ENCODE data around the gene MTO1. TPM values are rescaled to one million over a fixed set of nuclear protein-coding genes. Genes with fewer than 3 reads are reported as not detected.

Gene MTO1
- total and polyA plus RNA-seq, 2 experiments from 2014 or later = 27.7 to 36.7 TPM

DNA sequence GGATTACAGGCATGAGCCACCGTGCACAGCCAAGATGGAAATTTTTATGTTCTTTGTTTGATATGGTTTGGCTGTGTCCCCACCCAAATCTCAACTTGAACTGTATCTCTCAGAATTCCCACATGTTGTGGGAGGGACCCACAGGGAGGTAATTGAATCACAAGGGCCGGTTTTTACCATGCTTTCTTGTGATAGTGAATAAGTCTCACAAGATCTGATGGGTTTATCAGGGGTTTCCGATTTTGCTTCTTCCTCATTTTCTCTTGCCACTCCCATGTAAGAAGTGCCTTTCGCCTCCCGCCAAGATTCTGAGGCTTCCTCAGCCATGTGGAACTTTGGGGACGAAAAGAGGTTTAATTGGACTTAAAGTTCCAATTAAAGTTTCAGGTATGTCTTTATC, 44.7 kb downstream of the MTO1 start:
- H3K36me3 ChIP-seq (ENCODE audit: insufficient read depth) = no peaks in the 10 kb centered on the region
- DNase-seq (ENCODE audit: low spot score) (no peak), ATAC-seq (no peak)
- no peaks in the 10 kb centered on the region for H4K20me1 ChIP-seq (replicated peaks; ENCODE audit: insufficient read depth)
- no peak overlapping the region for H3K27ac ChIP-seq (ENCODE audit: low read depth)
- Mint-ChIP-seq H3K4me3 (no peak overlapping the region), H3K27ac (no peak overlapping the region), H3K27me3 (ENCODE audit: insufficient read depth, low read depth, poor library complexity) (peaks cover 3% of the 10 kb centered on the region), H3K4me1 (no peaks in the 10 kb centered on the region), H3K36me3 (ENCODE audit: low read depth) (peaks cover 7% of the 10 kb centered on the region; the same call in 2 of the 3 replicates), H3K9me3 (0 out of 3 replicates have a peak, but pooled peaks cover 2% of the 10 kb centered on the region)
- H3K79me2 ChIP-seq (replicated peaks; ENCODE audit: insufficient read depth) = no peaks in the 10 kb centered on the region
- no peaks in the 10 kb centered on the region for H3K27me3 ChIP-seq (ENCODE audit: insufficient read depth)
- no peaks in the 10 kb centered on the region for H3K9me2 ChIP-seq (ENCODE audit: insufficient read depth)
- H3F3A ChIP-seq (replicated peaks; ENCODE audit: low read depth) = no peaks in the 10 kb centered on the region
- no peaks in the 10 kb centered on the region for H3K4me1 ChIP-seq (ENCODE audit: insufficient read depth)
- TF ChIP-seq REST (IDR thresholded peaks at IDR 0.05; ENCODE audit: unreplicated experiment) (no peak), ETS1 (IDR thresholded peaks at IDR 0.05) (no peak), JUNB (IDR thresholded peaks at IDR 0.05; ENCODE audit: unreplicated experiment) (no peak), CTCF (conservative IDR thresholded peaks at IDR 0.05; ENCODE audit: low read depth in 2 of 2) (no peak), POLR2AphosphoS5 (IDR thresholded peaks at IDR 0.05; ENCODE audit: low read depth) (no peak), ZNF114 (CRISPR knock-in tag; IDR thresholded peaks at IDR 0.05) (no peak), EZH2phosphoT487 (IDR thresholded peaks at IDR 0.05; ENCODE audit: unreplicated experiment) (no peak), STAT1 (IDR thresholded peaks at IDR 0.05; ENCODE audit: unreplicated experiment) (no peak), CREB1 (CRISPR knock-in tag; IDR thresholded peaks at IDR 0.05; ENCODE audit: low read depth) (no peak), EZH2 (IDR thresholded peaks at IDR 0.05; ENCODE audit: low read depth, unreplicated experiment) (no peak), ZNF462 (CRISPR knock-in tag; IDR thresholded peaks at IDR 0.05) (no peak), NANOG (IDR thresholded peaks at IDR 0.05; ENCODE audit: borderline replicate concordance) (no peak), ZNF331 (CRISPR knock-in tag; IDR thresholded peaks at IDR 0.05; ENCODE audit: low read depth) (no peak)
- no peak overlapping the region for H3K4me3 ChIP-seq
- H2AFZ ChIP-seq = no peak overlapping the region
- H3K4me2 ChIP-seq = no peak overlapping the region
